Lower leg skin (tissue), 4 donors: Measurements from ENCODE around the gene SPINT4. TPM values are rescaled to one million over a fixed set of nuclear protein-coding genes. Genes with fewer than 3 reads are reported as not detected.

Source experiments
- DNase-seq, 2 donors: peaks; one replicate each; pipeline ENCODE4 v3.0.0-alpha.2; 2019; ENCODE audit warnings: low spot score in 2 of 2
- H3K4me3 ChIP-seq: fragments of 200-600 bp; sonication (generic); 2 replicates; pipeline ENCODE4 v1.5.1; 2017; ENCODE audit warnings: mild to moderate bottlenecking, low read depth; ENCODE audit not compliant: poor library complexity, severe bottlenecking
- POLR2A ChIP-seq, 2 donors: fragments of 450-650 bp; IDR thresholded peaks; one replicate each; pipeline ENCODE4 v1.6.1; 2016 to 2017; ENCODE audit warnings: antibody characterized with exemption in 2 of 2, mild to moderate bottlenecking in 1 of 2, moderate library complexity in 1 of 2
- WGBS, 2 donors: methylation state at CpG; one replicate each; pipeline ENCODE4 v1.1.5; 2018; 5-methylcytosine and 5-hydroxymethylcytosine counted together
- intact Hi-C: fragments of 100-400 bp; cut with DNase I; formaldehyde crosslinking; loops from one replicate; pipeline ENCODE4 v1.15.0; 2023; ENCODE audit warnings: low total_unique reads
- total RNA-seq, 4 donors: library from RNA; depleted of rRNA; stranded (reverse); fragments of >200 nt; gene quantifications; one replicate each; pipeline ENCODE4 v1.1.0, GENCODE V29; 2016
- TF ChIP-seq, protein P1 (sequence below), 3 donors: fragments of 450-650 bp; IDR thresholded peaks; one replicate each; pipeline ENCODE4 v1.5.1; 2016; ENCODE audit warnings: antibody characterized with exemption in 3 of 3, mild to moderate bottlenecking in 3 of 3, moderate library complexity in 2 of 3

SPINT4 gene
- total RNA-seq, 4 donors from 2014 or later: not detected

DNA sequence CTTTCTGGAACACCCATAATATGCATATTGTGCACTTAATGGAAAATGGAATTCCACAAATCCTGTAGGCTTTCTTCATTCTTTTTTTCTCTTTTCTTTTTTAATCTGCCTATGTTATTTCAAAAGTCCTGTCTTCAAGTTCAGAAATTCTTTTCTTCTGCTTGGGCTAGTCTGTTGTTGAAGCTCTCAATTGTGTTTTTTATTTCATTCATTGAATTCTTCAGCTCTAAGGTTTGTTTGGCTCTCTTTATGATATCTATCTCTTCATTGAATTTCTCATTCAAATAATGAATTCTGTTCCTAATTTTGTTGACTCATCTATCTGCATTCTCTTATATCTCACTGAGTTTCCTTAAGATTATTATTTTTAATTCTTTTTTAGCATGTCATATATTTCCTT lies 10.1 kb downstream of the SPINT4 start:
- TF ChIP-seq POLR2A (IDR thresholded peaks at IDR 0.05): no peak
- TF ChIP-seq, protein P1, sequence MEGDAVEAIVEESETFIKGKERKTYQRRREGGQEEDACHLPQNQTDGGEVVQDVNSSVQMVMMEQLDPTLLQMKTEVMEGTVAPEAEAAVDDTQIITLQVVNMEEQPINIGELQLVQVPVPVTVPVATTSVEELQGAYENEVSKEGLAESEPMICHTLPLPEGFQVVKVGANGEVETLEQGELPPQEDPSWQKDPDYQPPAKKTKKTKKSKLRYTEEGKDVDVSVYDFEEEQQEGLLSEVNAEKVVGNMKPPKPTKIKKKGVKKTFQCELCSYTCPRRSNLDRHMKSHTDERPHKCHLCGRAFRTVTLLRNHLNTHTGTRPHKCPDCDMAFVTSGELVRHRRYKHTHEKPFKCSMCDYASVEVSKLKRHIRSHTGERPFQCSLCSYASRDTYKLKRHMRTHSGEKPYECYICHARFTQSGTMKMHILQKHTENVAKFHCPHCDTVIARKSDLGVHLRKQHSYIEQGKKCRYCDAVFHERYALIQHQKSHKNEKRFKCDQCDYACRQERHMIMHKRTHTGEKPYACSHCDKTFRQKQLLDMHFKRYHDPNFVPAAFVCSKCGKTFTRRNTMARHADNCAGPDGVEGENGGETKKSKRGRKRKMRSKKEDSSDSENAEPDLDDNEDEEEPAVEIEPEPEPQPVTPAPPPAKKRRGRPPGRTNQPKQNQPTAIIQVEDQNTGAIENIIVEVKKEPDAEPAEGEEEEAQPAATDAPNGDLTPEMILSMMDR (IDR thresholded peaks at IDR 0.05): no peak
- no peak overlapping the region for H3K4me3 ChIP-seq
- DNase-seq: no peak
- intact Hi-C loops: no loop called here

DNA sequence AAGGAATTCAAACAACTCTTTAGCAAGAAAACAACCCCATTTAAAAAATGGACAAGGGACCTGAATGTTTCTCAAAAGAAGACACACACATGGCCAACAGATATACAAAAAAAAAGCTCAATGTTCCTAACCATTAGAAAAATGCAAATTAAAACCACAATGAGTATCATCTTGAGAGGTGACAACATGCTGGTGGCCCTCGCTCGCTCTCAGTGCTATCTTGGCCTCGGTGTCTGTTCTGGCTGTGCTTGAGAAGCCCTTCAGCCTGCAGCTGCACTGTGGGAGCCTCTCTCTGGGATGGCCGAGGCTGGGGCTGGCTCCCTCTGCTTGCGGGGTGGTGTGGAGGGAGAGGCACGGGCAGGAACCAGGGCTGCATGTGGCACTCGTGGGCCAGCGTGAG lies 13.4 kb downstream of the SPINT4 start:
- intact Hi-C loops: no loop called here
- WGBS, 2 donors: 66 to 77% methylated on average over 4 to 5 of the region's 8 CpGs
- H3K4me3 ChIP-seq: no peak overlapping the region
- TF ChIP-seq POLR2A (IDR thresholded peaks at IDR 0.05): no peak
- TF ChIP-seq, protein P1 (IDR thresholded peaks at IDR 0.05): no peak
- no peak for DNase-seq

DNA sequence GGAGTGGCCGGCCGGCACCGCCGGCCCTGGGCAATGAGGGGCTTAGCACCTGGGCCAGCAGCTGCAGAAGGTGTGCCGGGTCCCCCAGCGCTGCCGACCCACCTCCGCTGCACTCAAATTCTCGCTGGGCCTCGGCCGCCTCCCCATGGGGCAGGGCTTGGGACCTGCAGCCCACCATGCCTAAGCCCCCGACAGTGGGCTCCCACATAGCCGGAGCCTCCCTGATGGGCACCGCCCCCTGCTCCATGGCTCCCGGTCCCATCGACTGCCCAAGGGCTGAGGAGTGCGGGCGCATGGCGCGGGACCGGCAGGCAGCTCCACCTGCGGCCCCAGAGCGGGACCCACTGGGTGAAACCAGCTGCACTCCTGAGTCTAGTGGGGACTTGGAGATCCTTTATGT lies 13.8 kb downstream of the SPINT4 start:
- no peak overlapping the region for H3K4me3 ChIP-seq
- WGBS, 2 donors: 86 to 94% methylated on average over 17 to 18 of the region's 23 CpGs
- no peak for DNase-seq
- intact Hi-C loops: no loop called here
- TF ChIP-seq POLR2A (IDR thresholded peaks at IDR 0.05): no peak
- TF ChIP-seq, protein P1 (IDR thresholded peaks at IDR 0.05): no peak

DNA sequence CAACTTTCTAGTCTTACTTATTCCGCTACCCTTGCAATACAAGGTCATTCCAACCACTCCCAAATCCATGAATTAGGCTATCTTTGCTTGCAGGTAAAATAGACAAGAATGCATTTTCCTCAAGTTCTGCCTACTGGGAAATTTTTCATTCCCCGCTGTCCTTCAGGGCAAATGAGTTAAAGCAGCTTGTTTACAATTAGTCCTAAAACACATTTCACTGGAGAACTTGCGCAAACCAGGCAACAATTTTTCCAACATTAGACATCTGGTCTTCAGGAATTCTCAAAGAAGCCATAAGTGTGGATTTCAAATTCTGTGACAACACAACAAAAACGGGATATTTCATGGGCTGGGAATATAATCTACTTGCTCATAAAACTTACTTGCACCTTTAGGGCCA lies 20.4 kb downstream of the SPINT4 start:
- WGBS, 2 donors: 82 to 85% methylated on average over 4 of the region's 4 CpGs

DNA sequence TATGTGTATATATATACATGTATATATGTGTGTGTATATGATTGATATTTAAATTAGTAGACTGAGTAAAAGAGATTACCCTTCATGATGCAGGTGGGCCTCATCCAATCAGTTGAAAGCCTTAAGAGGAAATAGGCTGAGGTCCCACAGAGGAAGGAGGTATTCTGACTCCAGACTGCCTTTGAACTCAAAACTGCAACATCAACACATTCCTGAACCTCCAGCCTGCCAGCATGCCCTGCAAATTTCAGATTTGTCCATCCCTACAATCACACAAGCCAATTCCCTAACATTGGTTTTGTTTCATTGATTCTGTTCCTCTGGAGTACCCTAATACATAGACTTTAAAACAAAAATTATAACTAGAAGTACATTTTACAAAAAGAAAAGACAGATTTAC lies 22.9 kb downstream of the SPINT4 start:
- no peak for DNase-seq
- no peak overlapping the region for H3K4me3 ChIP-seq
- intact Hi-C loops: no loop called here
- TF ChIP-seq, protein P1 (IDR thresholded peaks at IDR 0.05): no peak
- no peak for TF ChIP-seq POLR2A (IDR thresholded peaks at IDR 0.05)

More for the DNA sequence above, 20.4 kb downstream of the SPINT4 start:
- no peak for DNase-seq
- TF ChIP-seq, protein P1 (IDR thresholded peaks at IDR 0.05): no peak
- no peak for TF ChIP-seq POLR2A (IDR thresholded peaks at IDR 0.05)
- no peak overlapping the region for H3K4me3 ChIP-seq
- intact Hi-C loops: no loop called here

DNA sequence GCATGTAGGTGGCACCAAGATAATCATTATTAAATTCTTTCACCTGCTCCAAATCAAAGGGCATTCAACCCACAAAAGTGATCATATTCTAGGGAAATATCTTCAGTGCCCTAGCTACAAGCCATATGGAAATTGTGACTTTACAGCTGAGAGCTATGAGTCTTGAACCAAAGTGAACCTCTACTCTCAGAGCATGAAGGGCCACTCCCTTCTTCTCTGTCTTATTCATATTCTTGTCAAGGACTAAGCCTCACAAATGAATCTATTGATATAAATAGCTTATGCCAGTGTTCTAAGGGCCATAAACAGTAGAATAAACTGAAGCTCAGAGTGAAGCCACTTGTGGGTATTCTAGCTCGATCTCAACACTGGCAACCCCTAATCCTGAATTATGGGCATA lies 29.6 kb downstream of the SPINT4 start:
- H3K4me3 ChIP-seq: no peak overlapping the region
- no peak for DNase-seq
- TF ChIP-seq POLR2A (IDR thresholded peaks at IDR 0.05): no peak
- TF ChIP-seq, protein P1 (IDR thresholded peaks at IDR 0.05): no peak
- 89 to 92% methylated on average over 1 of the region's 1 CpG for WGBS, 2 donors
- intact Hi-C loops: no loop called here
